GM12878 (cell line): ENCODE data around the gene EPHB1. TPM values are rescaled to one million over a fixed set of nuclear protein-coding genes. Genes with fewer than 3 reads are reported as not detected.

Experiments used
- ATAC-seq: fragments of 200-7000 bp; cut with Tn5 transposase; 3 replicates; pipeline ENCODE4 v1.9.1; 2020; ENCODE audit warnings: mild to moderate bottlenecking, moderate library complexity
- BruUV-seq: library from RNA; stranded (reverse); fragments of 400-500 nt; replicated peaks from 2 replicates; lab custom pipeline; 2021; lab: Mats Ljungman, UMichigan
- CTCF ChIA-PET: fragments of 300-600 bp; sonication (Branson Sonifier 250); formaldehyde crosslinking; extraction: SDS; loops from one replicate; lab custom pipeline; 2021; ENCODE audit warnings: inconsistent platforms; lab: Yijun Ruan, JAX
- POLR2A ChIA-PET: fragments of 350-600 bp; formaldehyde crosslinking; extraction: SDS; loops from one replicate; lab custom pipeline; 2021; ENCODE audit warnings: inconsistent platforms; lab: Charles Lee
- RAD21 ChIA-PET: fragments of 300-600 bp; sonication (Branson Sonifier 250); formaldehyde crosslinking; loops from one replicate; lab custom pipeline; 2023; ENCODE audit warnings: antibody characterized with exemption; ENCODE audit not compliant: unreplicated experiment; lab: Charles Lee
- SMC1A ChIA-PET: fragments of 300-600 bp; sonication (Branson Sonifier 250); formaldehyde crosslinking; loops from one replicate; lab custom pipeline; 2023; ENCODE audit not compliant: unreplicated experiment, uncharacterized antibody; lab: Charles Lee
- DNase-seq: peaks from one replicate; pipeline ENCODE4 v3.0.0-alpha.2; 2011; ENCODE audit warnings: low read depth, low spot score
- FAIRE-seq: peaks from 3 replicates; lab custom pipeline; 2011; peaks lifted over from hg19 to GRCh38; lab: Jason Lieb, UNC
- H2AFZ ChIP-seq: 2 replicates; pipeline ENCODE4 v1.6.0; 2011; ENCODE audit warnings: low read depth, low read length, control low read depth; ENCODE audit not compliant: control insufficient read depth
- H3K27ac ChIP-seq: 2 replicates; pipeline ENCODE4 v1.5.1; 2011; ENCODE audit warnings: control low read depth; ENCODE audit not compliant: control insufficient read depth, insufficient read depth
- H3K27me3 ChIP-seq, 2 experiments: replicated peaks in 1 of 2; 2 replicates each; pipeline versions ENCODE4 v1.6.0 to v1.6.1; 2011; ENCODE audit warnings: low read length in 1 of 2; ENCODE audit not compliant: control insufficient read depth in 2 of 2, insufficient read depth in 2 of 2
- H3K36me3 ChIP-seq, 2 experiments: 2 replicates each; pipeline ENCODE4 v1.5.1; 2011; ENCODE audit warnings: low read length in 1 of 2; ENCODE audit not compliant: control insufficient read depth in 2 of 2, insufficient read depth in 2 of 2
- H3K4me1 ChIP-seq: 2 replicates; pipeline ENCODE4 v1.6.1; 2011; ENCODE audit warnings: mild to moderate bottlenecking, low read length, moderate library complexity, mixed read lengths; ENCODE audit not compliant: control insufficient read depth, insufficient read depth
- H3K4me2 ChIP-seq: 2 replicates; pipeline ENCODE4 v1.6.0; 2011; ENCODE audit warnings: control low read depth; ENCODE audit not compliant: control insufficient read depth, insufficient read depth
- H3K4me3 ChIP-seq: fragments of 200-600 bp; sonication (generic); 2 replicates; pipeline ENCODE4 v1.5.1; 2016
- H3K79me2 ChIP-seq: 2 replicates; pipeline ENCODE4 v1.6.0; 2011; ENCODE audit warnings: low read length; ENCODE audit not compliant: control insufficient read depth, insufficient read depth
- H3K9ac ChIP-seq: 2 replicates; pipeline ENCODE4 v1.8.0; 2011; ENCODE audit warnings: low read length, control low read depth, mixed read lengths; ENCODE audit not compliant: control insufficient read depth, insufficient read depth
- H3K9me3 ChIP-seq: replicated peaks from 3 replicates; pipeline ENCODE4 v1.5.1; 2011; ENCODE audit warnings: mild to moderate bottlenecking, low read length; ENCODE audit not compliant: control insufficient read depth, insufficient read depth
- H4K20me1 ChIP-seq: 2 replicates; pipeline ENCODE4 v1.6.0; 2011; ENCODE audit not compliant: control insufficient read depth, insufficient read depth
- ASH2L ChIP-seq: fragments of 300-600, 200-600 bp; sonication (generic); IDR thresholded peaks from 2 replicates; pipeline ENCODE4 v1.6.1; 2017; ENCODE audit warnings: low read depth, mild to moderate bottlenecking, borderline replicate concordance
- GATAD2B ChIP-seq: fragments of 450-650 bp; conservative IDR thresholded peaks from 2 replicates; pipeline ENCODE4 v1.6.1; 2017; ENCODE audit warnings: low read depth, mild to moderate bottlenecking, moderate library complexity
- HDAC6 ChIP-seq: fragments of 200-600 bp; sonication (generic); IDR thresholded peaks from one replicate; pipeline ENCODE4 v1.8.0; 2017; ENCODE audit warnings: antibody characterized with exemption; ENCODE audit not compliant: unreplicated experiment
- HDGF ChIP-seq: fragments of 450-650 bp; IDR thresholded peaks from 2 replicates; pipeline ENCODE4 v1.6.1; 2016; ENCODE audit warnings: antibody characterized with exemption
- PML ChIP-seq: IDR thresholded peaks from 2 replicates; pipeline ENCODE4 v1.6.1; 2012; ENCODE audit warnings: low read length, inconsistent platforms
- POU2F2 ChIP-seq: IDR thresholded peaks from 3 replicates; pipeline ENCODE4 v1.6.1; 2011; ENCODE audit warnings: low read depth, mild to moderate bottlenecking, low read length, borderline replicate concordance
- SRF ChIP-seq, 2 experiments: IDR thresholded peaks; 2 replicates each; pipeline ENCODE4 v1.6.1; 2011; ENCODE audit warnings: low read depth in 2 of 2, low read length in 2 of 2, mild to moderate bottlenecking in 1 of 2, moderate library complexity in 1 of 2
- SUPT20H ChIP-seq: IDR thresholded peaks from 2 replicates; pipeline ENCODE4 v1.6.1; 2011; ENCODE audit warnings: low read depth, mild to moderate bottlenecking, low read length, moderate library complexity, borderline replicate concordance; ENCODE audit not compliant: control insufficient read depth
- WGBS: methylation state at CpG from one replicate; pipeline ENCODE4 v1.1.6; 2016; ENCODE audit warnings: low lambda C conversion rate; ENCODE audit not compliant: insufficient replicate concordance, insufficient coverage; ENCODE audit errors: missing lambda C conversion rate; 5-methylcytosine and 5-hydroxymethylcytosine counted together
- in situ Hi-C: fragments of 300-500 bp; cut with MboI; formaldehyde crosslinking; loops from 9 replicates; pipeline ENCODE4 v1.14.3; 2018; ENCODE audit warnings: mixed read lengths
- intact Hi-C: fragments of 100-400 bp; cut with micrococcal nuclease; formaldehyde crosslinking; loops from one replicate; pipeline ENCODE4 v1.14.2; 2022; ENCODE audit not compliant: unreplicated experiment
- polyA plus RNA-seq, 11 experiments: library from polyadenylated mRNA; depleted of rRNA in 4 of 11; unstranded in 6 of 11; stranded (reverse) in 5 of 11; fragments of >200 nt; fragmentation: Nextera tagmentation in 4 of 11; fragmentation: Illumina TruSeq in 1 of 11; extraction: Ambion mirVana in 4 of 11; extraction: Trizol in 1 of 11; gene quantifications; 1 replicate in 1 of 11; 2 replicates in 10 of 11; pipeline versions ENCODE4 v1.2.1 to v1.2.3, GENCODE V29; 2011 to 2016; ENCODE audit warnings: inconsistent platforms in 2 of 11, missing spikeins in 2 of 11, low read depth in 1 of 11
- total RNA-seq, 4 experiments: library from RNA; depleted of rRNA in 3 of 4; stranded (reverse); fragments of >200 nt in 3 of 4; fragmentation: Illumina TruSeq in 1 of 4; extraction: Trizol in 1 of 4; gene quantifications; 2 replicates each; pipeline versions ENCODE4 v1.2.1 to v1.2.3, GENCODE V29; 2013 to 2021

EPHB1 gene
- total and polyA plus RNA-seq, 10 of the 15 experiments (the other 5 are each of a cell fraction or from before 2014, with no cell fraction given): 0.33 to 23.8 (median 1.2) TPM

- no TSS peak for BruUV-seq
- Histone ChIP-seq H3K79me2 (no peaks in the 10 kb centered on the region), H2AFZ (no peak overlapping the region), H4K20me1 (no peaks in the 10 kb centered on the region), H3K36me3 (no peaks in the 10 kb centered on the region; a peak in 1 of 4 replicates), H3K4me2 (no peak overlapping the region), H3K9me3 (no peaks in the 10 kb centered on the region), H3K9ac (no peak overlapping the region)
- in situ Hi-C loops: no loop called here
- peak; percentile 17; the same call in 2 of the 3 replicates for ATAC-seq
- ChIA-PET SMC1A (interaction anchor here (0.6 to 3.5 kb wide), 9 partner anchors 12 to 93 kb away, joined by 3 to 12 read pairs (median 3); no protein-coding TSS in a partner anchor), RAD21 (interaction anchor here (2.4 kb wide), 1 partner anchor 13 kb away, joined by 8 read pairs; no protein-coding TSS in a partner anchor), CTCF (interaction anchor here (1.6 to 3.0 kb wide), 2 partner anchors 12 to 196 kb away, joined by 3 to 7 read pairs; partner anchors contain the start of gene EPHB1), POLR2A (no interaction called here)
- FAIRE-seq: no peak
- DNase-seq: no peak
- TF ChIP-seq ASH2L: no peak
- TF ChIP-seq POU2F2: peak; percentile 53; the same call in 1 of the 3 replicates
- TF ChIP-seq, all 136 proteins: peak for 1
- intact Hi-C loops: no loop called here
- Histone ChIP-seq H3K4me1 (peaks cover 17% of the 10 kb centered on the region), H3K27ac (no peak overlapping the region), H3K27me3 (no peaks in the 10 kb centered on the region), H3K4me3 (no peak overlapping the region)
- 7% methylated on average over 4 of the region's 4 CpGs for WGBS
Measured at GRCh38 chr3:134991003-134991402, 195.9 kb downstream of the EPHB1 start.

- Histone ChIP-seq H2AFZ (no peak overlapping the region), H3K27me3 (no peaks in the 10 kb centered on the region), H3K4me2 (no peak overlapping the region), H3K4me1 (peaks cover 17% of the 10 kb centered on the region), H3K9me3 (no peaks in the 10 kb centered on the region), H3K4me3 (no peak overlapping the region), H3K9ac (no peak overlapping the region), H3K79me2 (no peaks in the 10 kb centered on the region), H3K27ac (no peak overlapping the region), H3K36me3 (no peaks in the 10 kb centered on the region; a peak in 1 of 4 replicates), H4K20me1 (no peaks in the 10 kb centered on the region)
- BruUV-seq: no TSS peak
- no peak for ATAC-seq
- ChIA-PET RAD21 (interaction anchor here (1.1 to 1.5 kb wide), 2 partner anchors 10 to 87 kb away, joined by 3 to 5 read pairs; no protein-coding TSS in a partner anchor), CTCF (interaction anchor here (1.1 to 3.0 kb wide), 2 partner anchors 191 to 197 kb away, joined by 3 to 7 read pairs; partner anchors contain the start of gene EPHB1), SMC1A (interaction anchor here (0.9 to 3.5 kb wide), 4 partner anchors 12 to 93 kb away, joined by 4 to 12 read pairs (median 6); no protein-coding TSS in a partner anchor), POLR2A (interaction anchor here (0.8 kb wide), 1 partner anchor 9 kb away, joined by 3 read pairs; no protein-coding TSS in a partner anchor)
- FAIRE-seq: no peak
- no peak for TF ChIP-seq GATAD2B
- no peak for TF ChIP-seq SUPT20H
- no peak for TF ChIP-seq ASH2L
- TF ChIP-seq HDGF: no peak
- TF ChIP-seq PML: no peak
- no peak for TF ChIP-seq SRF (IDR thresholded peaks at IDR 0.05; ENCODE audit: low read depth in 2 of 2, low read length in 2 of 2)
- TF ChIP-seq HDAC6: no peak
- in situ Hi-C loops (no loop called here), intact Hi-C loops (no loop called here)
- no peak for DNase-seq
- WGBS: 60% methylated on average over 2 of the region's 2 CpGs
Measured at GRCh38 chr3:134991472-134992010, 196.5 kb downstream of the EPHB1 start.
